GM12878 (cell line): ENCODE results near the gene SPACDR. TPM values are rescaled to one million over a fixed set of nuclear protein-coding genes. Genes with fewer than 3 reads are reported as not detected.

ENCODE experiments used
- ATAC-seq: fragments of 200-7000 bp; cut with Tn5 transposase; 3 replicates; pipeline ENCODE4 v1.9.1; 2020; ENCODE audit warnings: mild to moderate bottlenecking, moderate library complexity
- BruUV-seq: library from RNA; stranded (reverse); fragments of 400-500 nt; replicated peaks from 2 replicates; lab custom pipeline; 2021; lab: Mats Ljungman, UMichigan
- CTCF ChIA-PET: fragments of 300-600 bp; sonication (Branson Sonifier 250); formaldehyde crosslinking; extraction: SDS; loops from one replicate; lab custom pipeline; 2021; ENCODE audit warnings: inconsistent platforms; lab: Yijun Ruan, JAX
- POLR2A ChIA-PET: fragments of 350-600 bp; formaldehyde crosslinking; extraction: SDS; loops from one replicate; lab custom pipeline; 2021; ENCODE audit warnings: inconsistent platforms; lab: Charles Lee
- RAD21 ChIA-PET: fragments of 300-600 bp; sonication (Branson Sonifier 250); formaldehyde crosslinking; loops from one replicate; lab custom pipeline; 2023; ENCODE audit warnings: antibody characterized with exemption; ENCODE audit not compliant: unreplicated experiment; lab: Charles Lee
- SMC1A ChIA-PET: fragments of 300-600 bp; sonication (Branson Sonifier 250); formaldehyde crosslinking; loops from one replicate; lab custom pipeline; 2023; ENCODE audit not compliant: unreplicated experiment, uncharacterized antibody; lab: Charles Lee
- DNase-seq: peaks from one replicate; pipeline ENCODE4 v3.0.0-alpha.2; 2011; ENCODE audit warnings: low read depth, low spot score
- FAIRE-seq: peaks from 3 replicates; lab custom pipeline; 2011; peaks lifted over from hg19 to GRCh38; lab: Jason Lieb, UNC
- H2AFZ ChIP-seq: 2 replicates; pipeline ENCODE4 v1.6.0; 2011; ENCODE audit warnings: low read depth, low read length, control low read depth; ENCODE audit not compliant: control insufficient read depth
- H3K27ac ChIP-seq: 2 replicates; pipeline ENCODE4 v1.5.1; 2011; ENCODE audit warnings: control low read depth; ENCODE audit not compliant: control insufficient read depth, insufficient read depth
- H3K27me3 ChIP-seq, 2 experiments: replicated peaks in 1 of 2; 2 replicates each; pipeline versions ENCODE4 v1.6.0 to v1.6.1; 2011; ENCODE audit warnings: low read length in 1 of 2; ENCODE audit not compliant: control insufficient read depth in 2 of 2, insufficient read depth in 2 of 2
- H3K36me3 ChIP-seq, 2 experiments: 2 replicates each; pipeline ENCODE4 v1.5.1; 2011; ENCODE audit warnings: low read length in 1 of 2; ENCODE audit not compliant: control insufficient read depth in 2 of 2, insufficient read depth in 2 of 2
- H3K4me1 ChIP-seq: 2 replicates; pipeline ENCODE4 v1.6.1; 2011; ENCODE audit warnings: mild to moderate bottlenecking, low read length, moderate library complexity, mixed read lengths; ENCODE audit not compliant: control insufficient read depth, insufficient read depth
- H3K4me2 ChIP-seq: 2 replicates; pipeline ENCODE4 v1.6.0; 2011; ENCODE audit warnings: control low read depth; ENCODE audit not compliant: control insufficient read depth, insufficient read depth
- H3K4me3 ChIP-seq: fragments of 200-600 bp; sonication (generic); 2 replicates; pipeline ENCODE4 v1.5.1; 2016
- H3K79me2 ChIP-seq: 2 replicates; pipeline ENCODE4 v1.6.0; 2011; ENCODE audit warnings: low read length; ENCODE audit not compliant: control insufficient read depth, insufficient read depth
- H3K9ac ChIP-seq: 2 replicates; pipeline ENCODE4 v1.8.0; 2011; ENCODE audit warnings: low read length, control low read depth, mixed read lengths; ENCODE audit not compliant: control insufficient read depth, insufficient read depth
- H3K9me3 ChIP-seq: replicated peaks from 3 replicates; pipeline ENCODE4 v1.5.1; 2011; ENCODE audit warnings: mild to moderate bottlenecking, low read length; ENCODE audit not compliant: control insufficient read depth, insufficient read depth
- H4K20me1 ChIP-seq: 2 replicates; pipeline ENCODE4 v1.6.0; 2011; ENCODE audit not compliant: control insufficient read depth, insufficient read depth
- BCLAF1 ChIP-seq: fragments of 450-650 bp; IDR thresholded peaks from 2 replicates; pipeline ENCODE4 v1.6.1; 2017; ENCODE audit warnings: antibody characterized with exemption, mild to moderate bottlenecking, moderate library complexity
- CBX5 ChIP-seq: sonication (generic); IDR thresholded peaks from 2 replicates; pipeline ENCODE4 v1.6.1; 2016; ENCODE audit warnings: low read depth, moderate library complexity, mild to moderate bottlenecking, inconsistent platforms
- EP300 ChIP-seq, 2 experiments: fragments of 150-350 bp in 1 of 2; IDR thresholded peaks; 2 replicates each; pipeline ENCODE4 v1.6.1; 2011 to 2012; ENCODE audit warnings: low read depth in 2 of 2, low read length in 2 of 2, borderline replicate concordance in 1 of 2, improper control_type of control experiment in 1 of 2, inconsistent platforms in 1 of 2; ENCODE audit not compliant: control insufficient read depth in 1 of 2
- IKZF1 ChIP-seq: fragments of 450-650 bp; conservative IDR thresholded peaks from 2 replicates; pipeline ENCODE4 v1.6.1; 2017; ENCODE audit warnings: antibody characterized with exemption, mild to moderate bottlenecking
- IRF4 ChIP-seq: IDR thresholded peaks from 2 replicates; pipeline ENCODE4 v1.6.1; 2011; ENCODE audit warnings: low read depth, low read length
- JUND ChIP-seq: IDR thresholded peaks from 2 replicates; pipeline ENCODE4 v1.6.1; 2012; ENCODE audit warnings: low read depth, mild to moderate bottlenecking, low read length, improper control_type of control experiment, moderate library complexity
- KLF5 ChIP-seq: fragments of 450-650 bp; IDR thresholded peaks from 2 replicates; pipeline ENCODE4 v1.6.1; 2014; ENCODE audit warnings: mild to moderate bottlenecking; ENCODE audit not compliant: partially characterized antibody
- MXI1 ChIP-seq: fragments of 150-350 bp; IDR thresholded peaks from 2 replicates; pipeline ENCODE4 v1.6.1; 2011; ENCODE audit warnings: low read depth, mild to moderate bottlenecking, inconsistent platforms, low read length, improper control_type of control experiment
- NFYB ChIP-seq: IDR thresholded peaks from 2 replicates; pipeline ENCODE4 v1.6.1; 2011; ENCODE audit warnings: low read depth, mild to moderate bottlenecking, low read length, improper control_type of control experiment, moderate library complexity; ENCODE audit not compliant: insufficient read depth
- PML ChIP-seq: IDR thresholded peaks from 2 replicates; pipeline ENCODE4 v1.6.1; 2012; ENCODE audit warnings: low read length, inconsistent platforms
- POU2F2 ChIP-seq: IDR thresholded peaks from 3 replicates; pipeline ENCODE4 v1.6.1; 2011; ENCODE audit warnings: low read depth, mild to moderate bottlenecking, low read length, borderline replicate concordance
- RB1 ChIP-seq: fragments of 450-650 bp; formaldehyde crosslinking; IDR thresholded peaks from 2 replicates; pipeline ENCODE4 v1.6.1; 2017; ENCODE audit warnings: mild to moderate bottlenecking, borderline replicate concordance
- RBBP5 ChIP-seq: fragments of 200-600 bp; sonication (generic); conservative IDR thresholded peaks from 2 replicates; pipeline ENCODE4 v1.6.1; 2016
- REST ChIP-seq: IDR thresholded peaks from 2 replicates; pipeline ENCODE4 v1.6.1; 2012; ENCODE audit warnings: mild to moderate bottlenecking, low read depth, low read length
- SPI1 ChIP-seq: IDR thresholded peaks from 2 replicates; pipeline ENCODE4 v1.6.1; 2011; ENCODE audit warnings: low read depth, mild to moderate bottlenecking, low read length, moderate library complexity, borderline replicate concordance; ENCODE audit not compliant: insufficient read depth
- SREBF1 ChIP-seq: IDR thresholded peaks from 2 replicates; pipeline ENCODE4 v1.6.1; 2012; ENCODE audit warnings: mild to moderate bottlenecking, low read length
- YBX1 ChIP-seq: fragments of 450-650 bp; IDR thresholded peaks from 2 replicates; pipeline ENCODE4 v1.6.1; 2016; ENCODE audit warnings: antibody characterized with exemption
- WGBS: methylation state at CpG from one replicate; pipeline ENCODE4 v1.1.6; 2016; ENCODE audit warnings: low lambda C conversion rate; ENCODE audit not compliant: insufficient replicate concordance, insufficient coverage; ENCODE audit errors: missing lambda C conversion rate; 5-methylcytosine and 5-hydroxymethylcytosine counted together
- in situ Hi-C: fragments of 300-500 bp; cut with MboI; formaldehyde crosslinking; loops from 9 replicates; pipeline ENCODE4 v1.14.3; 2018; ENCODE audit warnings: mixed read lengths
- intact Hi-C: fragments of 100-400 bp; cut with micrococcal nuclease; formaldehyde crosslinking; loops from one replicate; pipeline ENCODE4 v1.14.2; 2022; ENCODE audit not compliant: unreplicated experiment
- polyA plus RNA-seq, 11 experiments: library from polyadenylated mRNA; depleted of rRNA in 4 of 11; unstranded in 6 of 11; stranded (reverse) in 5 of 11; fragments of >200 nt; fragmentation: Nextera tagmentation in 4 of 11; fragmentation: Illumina TruSeq in 1 of 11; extraction: Ambion mirVana in 4 of 11; extraction: Trizol in 1 of 11; gene quantifications; 1 replicate in 1 of 11; 2 replicates in 10 of 11; pipeline versions ENCODE4 v1.2.1 to v1.2.3, GENCODE V29; 2011 to 2016; ENCODE audit warnings: inconsistent platforms in 2 of 11, missing spikeins in 2 of 11, low read depth in 1 of 11
- total RNA-seq, 4 experiments: library from RNA; depleted of rRNA in 3 of 4; stranded (reverse); fragments of >200 nt in 3 of 4; fragmentation: Illumina TruSeq in 1 of 4; extraction: Trizol in 1 of 4; gene quantifications; 2 replicates each; pipeline versions ENCODE4 v1.2.1 to v1.2.3, GENCODE V29; 2013 to 2021
- TF ChIP-seq, protein P1 (sequence below): IDR thresholded peaks from 2 replicates; pipeline ENCODE4 v1.6.1; 2012; ENCODE audit warnings: low read depth, low read length, improper control_type of control experiment

Gene SPACDR
- total and polyA plus RNA-seq, 10 of the 15 experiments (the other 5 are each of a cell fraction or from before 2014, with no cell fraction given), result 0.18 to 1.5 (median 0.63) TPM

DNA sequence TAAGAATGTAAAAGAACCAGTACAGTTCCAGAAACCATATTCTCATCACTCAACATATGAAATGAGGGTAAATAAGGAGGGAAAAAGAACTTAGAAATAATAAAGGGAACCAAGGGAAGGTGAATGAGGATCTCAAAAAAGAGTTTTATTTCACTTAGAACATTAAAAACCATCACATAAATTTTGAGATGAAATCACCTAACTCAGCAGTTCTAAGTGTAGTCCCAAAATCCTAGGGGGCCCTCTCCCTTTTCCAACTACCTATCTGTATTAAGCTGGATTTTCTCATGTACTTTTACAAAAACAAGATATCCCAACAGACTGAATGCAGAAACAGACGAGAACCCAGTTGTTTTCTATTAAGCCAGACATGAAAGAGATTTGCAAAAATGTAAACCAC is 38.7 kb downstream of the SPACDR start:
- Histone ChIP-seq H3K4me2 (no peak overlapping the region), H2AFZ (no peak overlapping the region), H3K4me1 (peaks cover 13% of the 10 kb centered on the region), H3K27ac (no peak overlapping the region), H3K9me3 (no peaks in the 10 kb centered on the region), H3K27me3 (no peaks in the 10 kb centered on the region), H4K20me1 (no peaks in the 10 kb centered on the region), H3K79me2 (peaks cover 11% of the 10 kb centered on the region), H3K36me3 (no peaks in the 10 kb centered on the region), H3K9ac (no peak overlapping the region), H3K4me3 (no peak overlapping the region)
- ATAC-seq (no peak), FAIRE-seq (no peak), DNase-seq (no peak)
- no TSS peak for BruUV-seq
- SMC1A ChIA-PET, result interaction anchor here (1.0 to 2.5 kb wide), 3 partner anchors 9 to 51 kb away, joined by 3 to 12 read pairs (median 4); no protein-coding TSS in a partner anchor
- RAD21 ChIA-PET, result interaction anchor here (0.8 to 1.0 kb wide), 2 partner anchors 18 to 49 kb away, joined by 3 to 4 read pairs; no protein-coding TSS in a partner anchor
- 100% methylated on average over 1 of the region's 1 CpG for WGBS
- CTCF ChIA-PET, result interaction anchor here (1.1 to 1.7 kb wide), 4 partner anchors 18 to 56 kb away, joined by 3 to 7 read pairs (median 4); no protein-coding TSS in a partner anchor
- intact Hi-C loops (no loop called here), in situ Hi-C loops (no loop called here)
- POLR2A ChIA-PET, result interaction anchor here (1.7 to 1.8 kb wide), 3 partner anchors 9 to 18 kb away, joined by 5 to 7 read pairs (median 5); partner anchors contain the start of gene PPP1R35
- no peak for TF ChIP-seq PML
- TF ChIP-seq CBX5, result no peak
- TF ChIP-seq SPI1, result no peak
- TF ChIP-seq REST, result no peak
- no peak for TF ChIP-seq RBBP5
- TF ChIP-seq YBX1, result no peak
- no peak for TF ChIP-seq POU2F2
- no peak for TF ChIP-seq BCLAF1
- no peak for TF ChIP-seq NFYB
- no peak for TF ChIP-seq MXI1
- no peak for TF ChIP-seq IRF4
- TF ChIP-seq IKZF1, result no peak
- TF ChIP-seq KLF5, result no peak
- no peak for TF ChIP-seq EP300 (IDR thresholded peaks at IDR 0.05; ENCODE audit: borderline replicate concordance in 1 of 2, control insufficient read depth in 1 of 2, low read depth in 2 of 2, low read length in 2 of 2)
- TF ChIP-seq JUND, result no peak
- TF ChIP-seq, protein P1, sequence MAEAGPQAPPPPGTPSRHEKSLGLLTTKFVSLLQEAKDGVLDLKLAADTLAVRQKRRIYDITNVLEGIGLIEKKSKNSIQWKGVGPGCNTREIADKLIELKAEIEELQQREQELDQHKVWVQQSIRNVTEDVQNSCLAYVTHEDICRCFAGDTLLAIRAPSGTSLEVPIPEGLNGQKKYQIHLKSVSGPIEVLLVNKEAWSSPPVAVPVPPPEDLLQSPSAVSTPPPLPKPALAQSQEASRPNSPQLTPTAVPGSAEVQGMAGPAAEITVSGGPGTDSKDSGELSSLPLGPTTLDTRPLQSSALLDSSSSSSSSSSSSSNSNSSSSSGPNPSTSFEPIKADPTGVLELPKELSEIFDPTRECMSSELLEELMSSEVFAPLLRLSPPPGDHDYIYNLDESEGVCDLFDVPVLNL, result no peak
- no peak for TF ChIP-seq SREBF1
- TF ChIP-seq RB1, result no peak
